HepG2 (cell line): ENCODE measurements around the gene FBXL7. TPM values are rescaled to one million over a fixed set of nuclear protein-coding genes. Genes with fewer than 3 reads are reported as not detected.

Experiments used
- ATAC-seq: fragments of 200-7000 bp; cut with Tn5 transposase; 3 replicates; pipeline ENCODE4 v1.9.1; 2020; ENCODE audit warnings: mild to moderate bottlenecking, moderate library complexity
- BruUV-seq: library from RNA; stranded (reverse); fragments of 400-500 nt; replicated peaks from 2 replicates; lab custom pipeline; 2021; lab: Mats Ljungman, UMichigan
- CTCF ChIA-PET: fragments of 300-600 bp; formaldehyde crosslinking; extraction: SDS; loops from one replicate; lab custom pipeline; 2021; ENCODE audit warnings: low total read pairs, inconsistent platforms, low intra/inter-chr PET ratio; lab: Yijun Ruan, JAX
- POLR2A ChIA-PET: fragments of 350-600 bp; sonication (Branson Sonifier 250); formaldehyde crosslinking; loops from one replicate; lab custom pipeline; 2020; ENCODE audit warnings: antibody characterized with exemption, inconsistent platforms; lab: Yijun Ruan, JAX
- DNase-seq: peaks from one replicate; pipeline ENCODE4 v3.0.0-alpha.2; 2015; ENCODE audit warnings: low spot score
- FAIRE-seq: peaks from 3 replicates; lab custom pipeline; 2011; peaks lifted over from hg19 to GRCh38; lab: Jason Lieb, UNC
- H2AFZ ChIP-seq: one replicate; pipeline ENCODE4 v1.6.1; 2011; ENCODE audit warnings: low read length, inconsistent platforms
- H3K27ac ChIP-seq: fragments of 300-600 bp; 3 replicates; pipeline ENCODE4 v1.8.0; 2011; ENCODE audit warnings: mixed run types, mild to moderate bottlenecking, mixed read lengths, low read length, inconsistent platforms; ENCODE audit not compliant: insufficient read depth; ENCODE audit errors: extremely low read length
- H3K27me3 ChIP-seq, 2 experiments: fragments of 200-600 bp in 1 of 2; 2 replicates in 1 of 2; 3 replicates in 1 of 2; pipeline versions ENCODE4 v1.6.0 to v1.8.0; 2011; ENCODE audit warnings: low read length in 2 of 2, mild to moderate bottlenecking in 2 of 2, moderate library complexity in 2 of 2, inconsistent platforms in 1 of 2; ENCODE audit not compliant: insufficient read depth in 2 of 2, control insufficient read depth in 1 of 2
- H3K36me3 ChIP-seq, 2 experiments: fragments of 200-600 bp in 1 of 2; replicated peaks in 1 of 2; 2 replicates in 1 of 2; 3 replicates in 1 of 2; pipeline versions ENCODE4 v1.5.1 to v1.8.0; 2011; ENCODE audit warnings: low read length in 2 of 2, inconsistent platforms in 1 of 2; ENCODE audit not compliant: insufficient read depth in 2 of 2, control insufficient read depth in 1 of 2
- H3K4me1 ChIP-seq: 2 replicates; pipeline ENCODE4 v1.5.1; 2012; ENCODE audit warnings: low read length, inconsistent platforms; ENCODE audit not compliant: insufficient read depth
- H3K4me2 ChIP-seq: 2 replicates; pipeline ENCODE4 v1.6.0; 2011; ENCODE audit warnings: low read depth, low read length, inconsistent platforms
- H3K4me3 ChIP-seq, 3 experiments: fragments of 200-600 bp in 1 of 3; sonication (generic), shearing (Covaris generic) in 1 of 3; replicated peaks in 1 of 3; 2 replicates each; pipeline ENCODE4 v1.5.1; 2011 to 2016; ENCODE audit warnings: low read length in 3 of 3, inconsistent platforms in 2 of 3, low read depth in 2 of 3, mild to moderate bottlenecking in 2 of 3, control low read depth in 1 of 3, mixed read lengths in 1 of 3; ENCODE audit not compliant: insufficient read depth in 1 of 3
- H3K79me2 ChIP-seq: one replicate; pipeline ENCODE4 v1.6.1; 2011; ENCODE audit warnings: low read length, inconsistent platforms; ENCODE audit not compliant: insufficient read depth
- H3K9ac ChIP-seq: 2 replicates; pipeline ENCODE4 v1.6.0; 2011; ENCODE audit warnings: mild to moderate bottlenecking, low read depth, low read length, inconsistent platforms; ENCODE audit not compliant: insufficient read depth
- H3K9me3 ChIP-seq: 2 replicates; pipeline ENCODE4 v1.5.1; 2012; ENCODE audit warnings: mild to moderate bottlenecking, low read length
- H4K20me1 ChIP-seq: 2 replicates; pipeline ENCODE4 v1.6.0; 2011; ENCODE audit warnings: inconsistent platforms, mild to moderate bottlenecking, low read length, moderate library complexity; ENCODE audit not compliant: insufficient read depth
- HDAC6 ChIP-seq: fragments of 200-600 bp; sonication (generic); IDR thresholded peaks from 2 replicates; pipeline ENCODE4 v1.7.0; 2017; ENCODE audit warnings: mild to moderate bottlenecking, antibody characterized with exemption, low read length, low read depth
- HOXA9 ChIP-seq: sonication (generic); formaldehyde crosslinking; IDR thresholded peaks from 2 replicates; pipeline ENCODE4 v1.8.1; 2022; ENCODE audit warnings: missing genetic modification reagents, mild to moderate bottlenecking, moderate library complexity, borderline replicate concordance
- MBD4 ChIP-seq: IDR thresholded peaks from 2 replicates; pipeline ENCODE4 v1.6.1; 2012; ENCODE audit warnings: low read length, inconsistent platforms, borderline replicate concordance
- PHF21A ChIP-seq: sonication (generic); formaldehyde crosslinking; IDR thresholded peaks from 2 replicates; pipeline ENCODE4 v1.5.0; 2020; ENCODE audit warnings: mild to moderate bottlenecking, missing genetic modification reagents
- RNF2 ChIP-seq: fragments of 450-650 bp; conservative IDR thresholded peaks from 2 replicates; pipeline ENCODE4 v1.6.1; 2016; ENCODE audit warnings: low read depth
- SIN3A ChIP-seq: IDR thresholded peaks from 2 replicates; pipeline ENCODE4 v1.6.1; 2011; ENCODE audit warnings: low read depth, mild to moderate bottlenecking, control low read depth, low read length, borderline replicate concordance
- ZNF775 ChIP-seq: sonication (generic); formaldehyde crosslinking; IDR thresholded peaks from 2 replicates; pipeline ENCODE4 v1.4.0; 2020; ENCODE audit warnings: missing genetic modification reagents, mild to moderate bottlenecking, moderate library complexity, borderline replicate concordance
- WGBS: methylation state at CpG from one replicate; pipeline ENCODE4 v1.1.6; 2017; ENCODE audit warnings: low lambda C conversion rate; 5-methylcytosine and 5-hydroxymethylcytosine counted together
- in situ Hi-C: cut with HindIII; loops from 2 replicates; pipeline ENCODE4 v1.10.0; 2017; ENCODE audit warnings: low pct_unique_long_range_greater_than_20kb; ENCODE audit not compliant: extremely low pct_ligation_motif_present
- intact Hi-C: fragments of 100-400 bp; cut with micrococcal nuclease; formaldehyde crosslinking; loops from one replicate; pipeline ENCODE4 v1.10.0; 2022; ENCODE audit not compliant: unreplicated experiment
- polyA plus RNA-seq, 8 experiments: library from polyadenylated mRNA; depleted of rRNA in 3 of 8; stranded (reverse) in 7 of 8; unstranded in 1 of 8; fragments of >200 nt; fragmentation: Illumina TruSeq in 4 of 8; extraction: Trizol in 4 of 8; gene quantifications; 2 replicates each; pipeline versions ENCODE4 v1.2.1 to v1.2.3, GENCODE V29; 2011 to 2016; ENCODE audit warnings: low read depth in 4 of 8, missing spikeins in 1 of 8, mixed read lengths in 1 of 8; ENCODE audit not compliant: insufficient read depth in 1 of 8
- total RNA-seq, 5 experiments: library from RNA; depleted of rRNA; stranded (reverse); fragments of >200 nt; fragmentation: Illumina TruSeq; extraction: Trizol; gene quantifications; 2 replicates each; pipeline ENCODE4 v1.2.3, GENCODE V29; 2016; ENCODE audit warnings: low read depth in 1 of 5
- TF ChIP-seq, protein P1 (sequence below): sonication (generic); formaldehyde crosslinking; IDR thresholded peaks from 2 replicates; pipeline ENCODE4 v1.5.0; 2020; ENCODE audit warnings: missing genetic modification reagents
- TF ChIP-seq, protein P2 (sequence below): sonication (generic); formaldehyde crosslinking; IDR thresholded peaks from 2 replicates; pipeline ENCODE4 v1.5.1; 2020; ENCODE audit warnings: mild to moderate bottlenecking, missing genetic modification reagents, moderate library complexity
- TF ChIP-seq, protein P3 (sequence below): IDR thresholded peaks from 2 replicates; pipeline ENCODE4 v1.6.1; 2016; ENCODE audit warnings: low read depth

FBXL7 gene
- total and polyA plus RNA-seq, 2 of the 13 experiments (the other 11 are each of a cell fraction or from before 2014, with no cell fraction given) = 0.07 TPM; not detected in 1

DNA sequence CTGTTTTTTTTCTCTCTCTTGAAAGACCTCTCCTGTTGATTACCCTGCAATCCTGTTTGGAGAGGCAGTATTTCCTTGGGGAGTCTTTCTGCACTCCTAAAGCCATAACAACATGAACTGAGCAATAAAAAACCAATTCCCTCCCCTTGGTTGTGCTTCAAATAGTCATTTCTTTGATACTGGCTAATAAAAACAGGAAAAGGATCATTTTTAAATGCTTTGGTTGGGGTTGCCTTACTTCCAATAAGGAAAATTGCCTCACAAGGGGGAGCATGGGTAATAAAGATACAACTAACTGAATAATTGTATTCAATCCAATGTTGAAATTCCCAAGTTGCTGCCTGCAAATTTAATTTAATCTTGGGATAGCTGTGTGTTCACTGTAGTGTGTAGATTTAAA, 13.9 kb downstream of the FBXL7 start (continued):
- TF ChIP-seq, protein P1, sequence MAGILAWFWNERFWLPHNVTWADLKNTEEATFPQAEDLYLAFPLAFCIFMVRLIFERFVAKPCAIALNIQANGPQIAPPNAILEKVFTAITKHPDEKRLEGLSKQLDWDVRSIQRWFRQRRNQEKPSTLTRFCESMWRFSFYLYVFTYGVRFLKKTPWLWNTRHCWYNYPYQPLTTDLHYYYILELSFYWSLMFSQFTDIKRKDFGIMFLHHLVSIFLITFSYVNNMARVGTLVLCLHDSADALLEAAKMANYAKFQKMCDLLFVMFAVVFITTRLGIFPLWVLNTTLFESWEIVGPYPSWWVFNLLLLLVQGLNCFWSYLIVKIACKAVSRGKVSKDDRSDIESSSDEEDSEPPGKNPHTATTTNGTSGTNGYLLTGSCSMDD (CRISPR knock-in tag) = no peak
- TF ChIP-seq, protein P2, sequence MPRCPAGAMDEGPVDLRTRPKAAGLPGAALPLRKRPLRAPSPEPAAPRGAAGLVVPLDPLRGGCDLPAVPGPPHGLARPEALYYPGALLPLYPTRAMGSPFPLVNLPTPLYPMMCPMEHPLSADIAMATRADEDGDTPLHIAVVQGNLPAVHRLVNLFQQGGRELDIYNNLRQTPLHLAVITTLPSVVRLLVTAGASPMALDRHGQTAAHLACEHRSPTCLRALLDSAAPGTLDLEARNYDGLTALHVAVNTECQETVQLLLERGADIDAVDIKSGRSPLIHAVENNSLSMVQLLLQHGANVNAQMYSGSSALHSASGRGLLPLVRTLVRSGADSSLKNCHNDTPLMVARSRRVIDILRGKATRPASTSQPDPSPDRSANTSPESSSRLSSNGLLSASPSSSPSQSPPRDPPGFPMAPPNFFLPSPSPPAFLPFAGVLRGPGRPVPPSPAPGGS (CRISPR knock-in tag) = no peak
- no peak for TF ChIP-seq SIN3A
- TF ChIP-seq, all 625 proteins: peak for 0

DNA sequence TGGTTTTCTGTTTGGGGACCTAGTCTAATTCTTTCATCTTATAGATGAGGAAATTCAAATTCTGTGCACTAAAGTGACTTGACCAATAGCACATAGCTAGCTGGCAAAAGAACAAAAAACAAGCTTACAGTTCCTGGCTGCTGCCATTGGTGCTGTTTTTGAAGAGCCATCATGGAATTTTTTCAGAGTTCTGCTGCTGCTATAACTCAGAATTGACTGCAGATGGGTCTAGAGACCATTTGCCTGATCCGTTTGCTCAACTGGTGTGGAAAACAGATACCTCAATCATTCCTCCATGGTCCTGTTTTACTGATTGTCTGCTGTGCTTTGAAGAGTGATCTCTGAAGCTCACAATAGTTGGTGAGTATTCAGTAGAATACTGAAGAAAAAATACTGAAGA, 15.2 kb downstream of the FBXL7 start:
- no peaks in the 10 kb centered on the region for H3K79me2 ChIP-seq
- no peak for ATAC-seq
- H3K9ac ChIP-seq = no peak overlapping the region
- no peak overlapping the region for H2AFZ ChIP-seq
- no TSS peak for BruUV-seq
- in situ Hi-C loops = no loop called here
- H3K4me3 ChIP-seq = no peak overlapping the region
- H3K9me3 ChIP-seq = no peaks in the 10 kb centered on the region
- H3K27ac ChIP-seq = no peak overlapping the region
- H4K20me1 ChIP-seq = no peaks in the 10 kb centered on the region
- H3K4me2 ChIP-seq = no peak overlapping the region
- 0% methylated on average over 1 of the region's 1 CpG for WGBS
- no peak for FAIRE-seq
- intact Hi-C loops = no loop called here
- H3K36me3 ChIP-seq = no peaks in the 10 kb centered on the region
- DNase-seq = no peak
- CTCF ChIA-PET = no interaction called here
- H3K27me3 ChIP-seq = no peaks in the 10 kb centered on the region
- no peaks in the 10 kb centered on the region for H3K4me1 ChIP-seq
- POLR2A ChIA-PET = no interaction called here
- TF ChIP-seq, protein P3, sequence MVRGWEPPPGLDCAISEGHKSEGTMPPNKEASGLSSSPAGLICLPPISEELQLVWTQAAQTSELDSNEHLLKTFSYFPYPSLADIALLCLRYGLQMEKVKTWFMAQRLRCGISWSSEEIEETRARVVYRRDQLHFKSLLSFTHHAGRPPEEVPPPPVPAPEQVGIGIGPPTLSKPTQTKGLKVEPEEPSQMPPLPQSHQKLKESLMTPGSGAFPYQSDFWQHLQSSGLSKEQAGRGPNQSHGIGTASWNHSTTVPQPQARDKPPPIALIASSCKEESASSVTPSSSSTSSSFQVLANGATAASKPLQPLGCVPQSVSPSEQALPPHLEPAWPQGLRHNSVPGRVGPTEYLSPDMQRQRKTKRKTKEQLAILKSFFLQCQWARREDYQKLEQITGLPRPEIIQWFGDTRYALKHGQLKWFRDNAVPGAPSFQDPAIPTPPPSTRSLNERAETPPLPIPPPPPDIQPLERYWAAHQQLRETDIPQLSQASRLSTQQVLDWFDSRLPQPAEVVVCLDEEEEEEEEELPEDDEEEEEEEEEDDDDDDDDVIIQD (CRISPR knock-in tag) = no peak
- no peak for TF ChIP-seq ZNF775 (CRISPR knock-in tag)
- no peak for TF ChIP-seq PHF21A (CRISPR knock-in tag)
- no peak for TF ChIP-seq MBD4
- TF ChIP-seq RNF2 = no peak
- TF ChIP-seq HDAC6 = no peak
- TF ChIP-seq HOXA9 (CRISPR knock-in tag) = no peak
